NCI-H2196 treated with DMSO at 0.1 percent for 48 hours (cell line): ENCODE data around the gene STK32A.

Experiments used
- DNase-seq: peaks from one replicate; lab custom pipeline; 2025; ENCODE audit not compliant: unreplicated experiment; lab: John Stamatoyannopoulos, UW

Gene STK32A

GRCh38 chr5:147248561-147248960 lies 13.7 kb downstream of the STK32A start:
- DNase-seq, result no peak

- no peak for DNase-seq
These were observed 25.0 kb downstream of the STK32A start for GRCh38 chr5:147259837-147260236.

GRCh38 chr5:147267082-147267832 lies 32.4 kb downstream of the STK32A start:
- no peak for DNase-seq

- no peak for DNase-seq
These were observed 41.7 kb downstream of the STK32A start for GRCh38 chr5:147276497-147276896.

GRCh38 chr5:147286296-147286695 lies 51.5 kb downstream of the STK32A start:
- DNase-seq, result no peak

GRCh38 chr5:147287110-147287509 lies 52.3 kb downstream of the STK32A start:
- DNase-seq, result no peak

GRCh38 chr5:147290261-147290660 lies 55.4 kb downstream of the STK32A start:
- DNase-seq, result peak; percentile 71

- no peak for DNase-seq
These were observed 68.4 kb downstream of the STK32A start for GRCh38 chr5:147303251-147303650.

GRCh38 chr5:147303976-147304375 lies 69.2 kb downstream of the STK32A start:
- DNase-seq, result no peak

- no peak for DNase-seq
These were observed 70.3 kb downstream of the STK32A start for GRCh38 chr5:147305147-147305546.

- DNase-seq, result no peak
These were observed 71.5 kb downstream of the STK32A start for GRCh38 chr5:147306351-147306750.

- DNase-seq, result no peak
These were observed 72.3 kb downstream of the STK32A start for GRCh38 chr5:147307170-147307569.

GRCh38 chr5:147309621-147310020 lies 74.8 kb downstream of the STK32A start:
- no peak for DNase-seq

GRCh38 chr5:147310059-147310704 lies 75.4 kb downstream of the STK32A start:
- peak; percentile 91 for DNase-seq

GRCh38 chr5:147317978-147318684 lies 83.3 kb downstream of the STK32A start:
- DNase-seq, result no peak

- DNase-seq, result no peak
These were observed 86.7 kb downstream of the STK32A start for GRCh38 chr5:147321569-147321968.

GRCh38 chr5:147327421-147327820 lies 92.6 kb downstream of the STK32A start:
- no peak for DNase-seq

- DNase-seq, result no peak
These were observed 93.1 kb downstream of the STK32A start for GRCh38 chr5:147327905-147328304.

GRCh38 chr5:147332658-147333057 lies 97.8 kb downstream of the STK32A start:
- no peak for DNase-seq

GRCh38 chr5:147336876-147337275 lies 102.0 kb downstream of the STK32A start:
- DNase-seq, result no peak

- DNase-seq, result no peak
These were observed 104.5 kb downstream of the STK32A start for GRCh38 chr5:147339313-147339712.

GRCh38 chr5:147340941-147341340 lies 106.1 kb downstream of the STK32A start:
- DNase-seq, result no peak
